Heart right ventricle (tissue), 16 donors: ENCODE results near the gene IGSF3. TPM values are rescaled to one million over a fixed set of nuclear protein-coding genes. Genes with fewer than 3 reads are reported as not detected.
"Not testable (repeated sequence)": the region's sequence is repeated elsewhere in the genome, so short reads cannot be mapped to it uniquely, and the experiment has no call there.

Experiments used
- ATAC-seq, 8 donors: fragments of 200-7000 bp; cut with Tn5 transposase; one replicate each; pipeline ENCODE4 v1.9.1; 2020; ENCODE audit warnings: mild to moderate bottlenecking in 8 of 8, moderate library complexity in 8 of 8, moderate number of reproducible peaks in 1 of 8
- DNase-seq, 2 donors: peaks; one replicate each; pipeline ENCODE4 v3.0.0-alpha.2; 2020
- H3K27ac ChIP-seq, 10 donors: fragments of 200-600 bp; sonication (generic) in 2 of 10; one replicate each; pipeline versions ENCODE4 v1.5.0 to v1.8.0; 2020 to 2022; ENCODE audit warnings: mild to moderate bottlenecking in 3 of 10
- H3K27me3 ChIP-seq, 7 donors: fragments of 200-600 bp; one replicate each; pipeline ENCODE4 v1.8.0; 2021 to 2022; ENCODE audit warnings: mild to moderate bottlenecking in 2 of 7
- H3K36me3 ChIP-seq, 9 donors: fragments of 200-600 bp; sonication (generic) in 1 of 9; one replicate each; pipeline versions ENCODE4 v1.5.0 to v1.8.0; 2020 to 2022; ENCODE audit warnings: mild to moderate bottlenecking in 2 of 9
- H3K4me1 ChIP-seq, 9 donors: fragments of 200-600 bp; sonication (generic) in 1 of 9; one replicate each; pipeline versions ENCODE4 v1.5.0 to v1.8.0; 2020 to 2022; ENCODE audit warnings: mild to moderate bottlenecking in 4 of 9
- H3K4me3 ChIP-seq, 10 donors: fragments of 200-600 bp; sonication (generic) in 2 of 10; one replicate each; pipeline versions ENCODE4 v1.5.0 to v1.8.0; 2020 to 2022; ENCODE audit warnings: mild to moderate bottlenecking in 7 of 10, moderate library complexity in 2 of 10
- H3K9me3 ChIP-seq, 11 donors: fragments of 200-600 bp in 10 of 11; sonication (generic) in 2 of 11; one replicate each; pipeline versions ENCODE4 v1.5.0 to v1.8.0; 2013 to 2022; ENCODE audit warnings: mild to moderate bottlenecking in 2 of 11, control low read depth in 1 of 11, moderate library complexity in 1 of 11
- CTCF ChIP-seq, 9 donors: fragments of 200-600 bp; sonication (generic) in 2 of 9; IDR thresholded peaks; one replicate each; pipeline versions ENCODE4 v1.5.0 to v1.8.0; 2021 to 2022; ENCODE audit warnings: antibody characterized with exemption in 9 of 9, mild to moderate bottlenecking in 5 of 9, moderate library complexity in 1 of 9
- WGBS, 2 donors: extraction: QIAGEN DNeasy Blood & Tissue Kit; methylation state at CpG; one replicate each; pipeline ENCODE4 v1.1.7; 2013; ENCODE audit warnings: inconsistent platforms in 1 of 2; 5-methylcytosine and 5-hydroxymethylcytosine counted together
- intact Hi-C, 10 donors: fragments of 100-400 bp; cut with DNase I; formaldehyde crosslinking; loops; one replicate each; pipeline versions ENCODE4 v1.11.1 to v1.14.2; 2022
- polyA plus RNA-seq, 2 donors: library from polyadenylated mRNA; stranded (reverse); fragments of 200-250 nt; gene quantifications; one replicate each; pipeline ENCODE4 v1.2.3, GENCODE V29; 2013
- total RNA-seq, 10 donors: library from RNA; stranded (reverse); fragmentation: NEBNext Ultra II Directional in 3 of 10; extraction: Animal tissue kit (Norgen Biotek cat#: 25700) in 3 of 10; gene quantifications; one replicate each; pipeline versions ENCODE4 v1.2.1 to v1.2.4, GENCODE V29; 2021 to 2023
- donor health status: Arrhythmogenic right ventricular cardiomyopathy.
- donor health status: ischemic (EF 13 %, LVEDD 7.1; RV severe dilation, severe dysfunction).
- donor health status: healthy with polysubstance abuse.
- donor health status: DM: no; HTN: yes; CAD: no.
- donor health status: DM: no; HTN: no; CAD: no.
- donor health status: ischemic (EF 25% LVEDD 6.9; RV normal size, moderate dysfunction).
- donor health status: ischemic (EF 25% LVEDD 5.7; RV mildly dilated, moderate dysfunction).
- donor health status: healthy.
- donor health status: DM: yes; HTN: yes; CAD: no.
- donor health status: Ischemic cardiomyopathy.
- donor health status: ischemic (EF 35%, LVEDD 5.7; RV mildly dilated, moderate dysfunction).
- donor health status: nonischemic (EF 11% LVEDD 7.7; RV severe dilation, severe dysfunction).
- donor health status: DM: yes; HTN: yes; CAD: no.
- donor health status: PGD.
- donor health status: ischemic (EF 29% LVEDD 5.4; RV normal size, mild dysfunction).
- donor health status: nonischemic (EF 23%, LVEDD 6.1; RV moderate dilation, normal function).

Gene IGSF3
- total and polyA plus RNA-seq, 12 donors = 4.0 to 21.2 (median 12.8) TPM

- H3K36me3 ChIP-seq, H3K4me3 ChIP-seq, DNase-seq, H3K9me3 ChIP-seq, H3K27ac ChIP-seq, ATAC-seq, H3K27me3 ChIP-seq, intact Hi-C loops: not testable (repeated sequence)
- peaks cover 0 to 14% (median 7%) of the 10 kb centered on the region in 9 donors for H3K4me1 ChIP-seq
- whole genome bisulfite sequencing, 2 donors = 73 to 75% methylated on average over 10 of the region's 10 CpGs
Measured at GRCh38 chr1:116631996-116632925, 35.3 kb downstream of the IGSF3 start.

GRCh38 chr1:116631554-116631953 lies 36.0 kb downstream of the IGSF3 start:
- H3K27ac ChIP-seq, H3K4me3 ChIP-seq, DNase-seq, H3K27me3 ChIP-seq, intact Hi-C loops, H3K9me3 ChIP-seq, ATAC-seq, H3K36me3 ChIP-seq: not testable (repeated sequence)
- peaks cover 0 to 20% (median 7%) of the 10 kb centered on the region in 9 donors for H3K4me1 ChIP-seq
- WGBS, 2 donors = 55 to 58% methylated on average over 2 of the region's 2 CpGs

GRCh38 chr1:116630057-116630456 lies 37.5 kb downstream of the IGSF3 start:
- peak in 2 of 9 donors; percentile 6 for TF ChIP-seq CTCF (IDR thresholded peaks at IDR 0.05)
- DNase-seq, intact Hi-C loops, H3K4me3 ChIP-seq, H3K9me3 ChIP-seq, H3K36me3 ChIP-seq, H3K27me3 ChIP-seq, ATAC-seq, H3K27ac ChIP-seq: not testable (repeated sequence)
- peaks cover 0 to 21% (median 7%) of the 10 kb centered on the region in 9 donors for H3K4me1 ChIP-seq
- 96 to 100% methylated on average over 2 of the region's 2 CpGs for WGBS, 2 donors

- ATAC-seq, H3K27ac ChIP-seq, H3K4me3 ChIP-seq, intact Hi-C loops, H3K9me3 ChIP-seq, H3K27me3 ChIP-seq, H3K36me3 ChIP-seq, DNase-seq: not testable (repeated sequence)
- peaks cover 0 to 21% (median 7%) of the 10 kb centered on the region in 9 donors for H3K4me1 ChIP-seq
- 96 to 100% methylated on average over 2 of the region's 2 CpGs for WGBS, 2 donors
Measured at GRCh38 chr1:116629441-116629840, 38.1 kb downstream of the IGSF3 start.

GRCh38 chr1:116628448-116628847 lies 39.1 kb downstream of the IGSF3 start:
- DNase-seq (no peak), ATAC-seq (no peak)
- H3K4me1 ChIP-seq = peaks cover 0 to 21% (median 7%) of the 10 kb centered on the region in 9 donors
- 41 to 63% methylated on average over 4 of the region's 4 CpGs for WGBS, 2 donors
- H3K9me3 ChIP-seq = no peaks in the 10 kb centered on the region
- no peak for TF ChIP-seq CTCF (IDR thresholded peaks at IDR 0.05)
- intact Hi-C loops = no loop called here
- no peaks in the 10 kb centered on the region for H3K27me3 ChIP-seq
- H3K36me3 ChIP-seq = no peaks in the 10 kb centered on the region
- peak overlapping the region in 4 of 10 donors; percentile 35 to 68 (median 46) for H3K27ac ChIP-seq
- H3K4me3 ChIP-seq = no peak overlapping the region

GRCh38 chr1:116627357-116627756 lies 40.2 kb downstream of the IGSF3 start:
- WGBS, 2 donors = 41 to 56% methylated on average over 7 of the region's 7 CpGs
- intact Hi-C loops, H3K9me3 ChIP-seq, ATAC-seq, H3K4me3 ChIP-seq, H3K27me3 ChIP-seq, H3K36me3 ChIP-seq: not testable (repeated sequence)
- Histone ChIP-seq H3K27ac (peak overlapping the region in 4 of 10 donors; percentile 22 to 68 (median 46)), H3K4me1 (peaks cover 0 to 17% (median 7%) of the 10 kb centered on the region in 9 donors)
- DNase-seq = peak; percentile 67 to 76
- TF ChIP-seq CTCF (IDR thresholded peaks at IDR 0.05) = peak in 1 of 9 donors; percentile 18

GRCh38 chr1:116626915-116627314 lies 40.6 kb downstream of the IGSF3 start:
- H3K36me3 ChIP-seq, DNase-seq, ATAC-seq, H3K9me3 ChIP-seq, H3K27me3 ChIP-seq, intact Hi-C loops, H3K4me3 ChIP-seq: not testable (repeated sequence)
- 41 to 48% methylated on average over 7 of the region's 7 CpGs for WGBS, 2 donors
- Histone ChIP-seq H3K27ac (peak overlapping the region in 5 of 10 donors; percentile 17 to 68 (median 38)), H3K4me1 (peaks cover 0 to 17% (median 7%) of the 10 kb centered on the region in 9 donors)

GRCh38 chr1:116625155-116625554 lies 42.4 kb downstream of the IGSF3 start:
- DNase-seq, H3K36me3 ChIP-seq, ATAC-seq, H3K27ac ChIP-seq, H3K4me3 ChIP-seq, intact Hi-C loops, H3K27me3 ChIP-seq: not testable (repeated sequence)
- peaks cover 0 to 17% (median 7%) of the 10 kb centered on the region in 9 donors for H3K4me1 ChIP-seq
- H3K9me3 ChIP-seq = peaks cover 0 to 10% (median 0%) of the 10 kb centered on the region in 11 donors
- 62 to 69% methylated on average over 5 of the region's 5 CpGs for WGBS, 2 donors
